ENCODE data around the gene RNF144A.

- TF ChIP-seq CTCF (IDR thresholded peaks at IDR 0.05) (no peak), POLR2A (IDR thresholded peaks at IDR 0.05) (no peak)
These were observed 44.8 kb upstream of the RNF144A start for GRCh38 chr2:6872394-6872793.

All from testis (tissue), 2 donors.